Upper lobe of left lung (tissue), 6 donors: ENCODE data around the gene ACAA2. TPM values are rescaled to one million over a fixed set of nuclear protein-coding genes. Genes with fewer than 3 reads are reported as not detected.

ENCODE experiments used
- ATAC-seq, 2 donors: fragments of 200-7000 bp; cut with Tn5 transposase; one replicate each; pipeline ENCODE4 v1.9.1; 2022; ENCODE audit warnings: mild to moderate bottlenecking in 2 of 2, moderate library complexity in 2 of 2; ENCODE audit not compliant: low FRiP score in 2 of 2
- DNase-seq, 2 donors: peaks; one replicate each; pipeline ENCODE4 v3.0.0-alpha.2; 2019 to 2020
- H3K27ac ChIP-seq, 4 donors: fragments of 200-600 bp; sonication (generic); one replicate each; pipeline ENCODE4 v1.5.1; 2016 to 2019
- H3K27me3 ChIP-seq, 4 donors: fragments of 200-600 bp; sonication (generic); one replicate each; pipeline ENCODE4 v1.5.1; 2017 to 2019
- H3K36me3 ChIP-seq, 4 donors: fragments of 200-600 bp; sonication (generic); one replicate each; pipeline ENCODE4 v1.5.1; 2016 to 2019
- H3K4me1 ChIP-seq, 4 donors: fragments of 200-600 bp; sonication (generic); one replicate each; pipeline ENCODE4 v1.5.1; 2018 to 2019
- H3K4me3 ChIP-seq, 4 donors: fragments of 200-600 bp; sonication (generic); one replicate each; pipeline ENCODE4 v1.5.1; 2017 to 2019; ENCODE audit warnings: mild to moderate bottlenecking in 2 of 4, moderate library complexity in 1 of 4
- H3K9me3 ChIP-seq, 4 donors: fragments of 200-600 bp; sonication (generic); one replicate each; pipeline ENCODE4 v1.5.1; 2018 to 2019
- CTCF ChIP-seq, 6 experiments: fragments of 450-650 bp in 4 of 6; fragments of 200-600 bp in 2 of 6; sonication (generic) in 2 of 6; IDR thresholded peaks; one replicate each; pipeline ENCODE4 v1.5.1; 2016 to 2019; ENCODE audit warnings: antibody characterized with exemption in 6 of 6
- EP300 ChIP-seq, 4 donors: sonication (generic); formaldehyde crosslinking; IDR thresholded peaks; one replicate each; pipeline ENCODE4 v1.5.1; 2017; ENCODE audit warnings: antibody characterized with exemption in 4 of 4, control low read depth in 2 of 4
- POLR2A ChIP-seq, 4 donors: fragments of 450-650 bp; IDR thresholded peaks; one replicate each; pipeline ENCODE4 v1.5.1; 2016 to 2017; ENCODE audit warnings: antibody characterized with exemption in 4 of 4, mild to moderate bottlenecking in 2 of 4
- POLR2AphosphoS5 ChIP-seq, 2 donors: sonication (generic); formaldehyde crosslinking; IDR thresholded peaks; one replicate each; pipeline ENCODE4 v1.5.1; 2017; ENCODE audit warnings: antibody characterized with exemption in 2 of 2
- WGBS, 2 donors: methylation state at CpG; one replicate each; pipeline ENCODE4 v1.1.5; 2017 to 2018; 5-methylcytosine and 5-hydroxymethylcytosine counted together
- total RNA-seq, 6 donors: library from RNA; depleted of rRNA in 4 of 6; stranded (reverse); fragments of >200 nt in 4 of 6; gene quantifications; one replicate each; pipeline versions ENCODE4 v1.1.0 to v1.2.1, GENCODE V29; 2016 to 2021
- donor health status: DM: no; HTN: no; CAD: no; lungs with moderate emphysema.
- donor health status: DM: no; HTN: yes; CAD: no; lungs with severe emphysema.

The ACAA2 gene
- total RNA-seq, 6 donors from 2014 or later, result 23.7 to 93.9 (median 69.8) TPM

GRCh38 chr18:49832221-49832647 is 18.9 kb upstream of the ACAA2 start:
- Histone ChIP-seq H3K27ac (no peak overlapping the region), H3K4me1 (no peaks in the 10 kb centered on the region), H3K4me3 (no peak overlapping the region), H3K9me3 (no peaks in the 10 kb centered on the region), H3K36me3 (no peaks in the 10 kb centered on the region), H3K27me3 (no peaks in the 10 kb centered on the region)
- no peak for DNase-seq
- 85 to 86% methylated on average over 2 of the region's 2 CpGs for WGBS, 2 donors
- TF ChIP-seq EP300 (IDR thresholded peaks at IDR 0.05) (no peak), CTCF (IDR thresholded peaks at IDR 0.05) (no peak), POLR2AphosphoS5 (IDR thresholded peaks at IDR 0.05) (no peak), POLR2A (IDR thresholded peaks at IDR 0.05) (no peak)
- no peak for ATAC-seq

- Histone ChIP-seq H3K36me3 (no peaks in the 10 kb centered on the region), H3K9me3 (no peaks in the 10 kb centered on the region), H3K27ac (no peak overlapping the region), H3K4me1 (no peaks in the 10 kb centered on the region), H3K4me3 (no peak overlapping the region), H3K27me3 (no peaks in the 10 kb centered on the region)
- 93 to 100% methylated on average over 1 of the region's 1 CpG for WGBS, 2 donors
- TF ChIP-seq EP300 (IDR thresholded peaks at IDR 0.05) (no peak), CTCF (IDR thresholded peaks at IDR 0.05) (no peak), POLR2AphosphoS5 (IDR thresholded peaks at IDR 0.05) (no peak), POLR2A (IDR thresholded peaks at IDR 0.05) (no peak)
- DNase-seq (no peak), ATAC-seq (no peak)
Measured at GRCh38 chr18:49827996-49828395, 14.7 kb upstream of the ACAA2 start.

DNA sequence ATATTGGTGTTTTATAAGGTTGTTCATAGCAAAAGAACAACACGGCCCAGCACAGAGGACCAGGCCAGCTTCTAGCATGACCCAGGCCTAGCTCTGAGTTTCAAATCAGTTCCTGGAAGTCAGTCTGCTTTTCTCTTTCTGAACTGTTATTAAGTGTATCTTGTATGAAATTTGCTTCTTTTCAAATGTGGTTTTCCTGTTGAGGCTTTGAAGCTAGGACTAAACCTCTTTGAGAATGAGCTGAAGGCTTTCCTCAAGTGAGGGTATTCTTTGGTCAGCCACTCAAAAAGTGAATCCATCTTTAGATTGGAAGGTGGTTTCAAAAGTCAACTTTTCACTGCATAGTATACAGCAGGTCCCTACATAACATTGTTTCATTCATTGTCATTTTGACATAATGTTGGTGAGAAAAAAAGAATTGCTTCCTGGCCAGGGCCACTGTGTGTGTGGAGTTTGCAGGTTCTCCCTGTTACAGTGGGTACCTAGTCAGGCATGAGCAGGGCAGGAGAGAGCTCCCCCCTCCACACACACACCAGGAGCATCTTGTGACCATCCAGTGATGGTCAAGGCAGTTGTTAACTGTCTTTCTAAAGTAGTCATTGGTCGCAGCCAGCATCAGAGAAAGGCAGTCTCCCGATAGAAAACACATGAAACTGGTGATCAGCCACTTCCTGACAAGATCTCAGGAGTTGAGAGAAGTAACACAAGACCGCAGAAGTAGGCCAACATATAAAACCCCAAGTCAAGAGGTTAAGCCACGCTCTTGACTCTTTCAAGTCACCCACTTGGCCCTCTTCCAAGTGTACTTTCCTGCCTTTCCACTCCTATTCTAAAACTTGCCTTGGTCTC is 6.7 kb upstream of the ACAA2 start:
- 49 to 59% methylated on average over 5 of the region's 5 CpGs for WGBS, 2 donors
- peak in 1 of 2 donors; percentile 60 for DNase-seq
- no peaks in the 10 kb centered on the region for H3K9me3 ChIP-seq
- H3K27me3 ChIP-seq, result no peaks in the 10 kb centered on the region
- no peak overlapping the region for H3K27ac ChIP-seq
- peaks cover 0 to 9% (median 8%) of the 10 kb centered on the region in 4 donors for H3K4me1 ChIP-seq
- no peak for ATAC-seq
- TF ChIP-seq CTCF (IDR thresholded peaks at IDR 0.05), result no peak
- no peak for TF ChIP-seq POLR2A (IDR thresholded peaks at IDR 0.05)
- no peak for TF ChIP-seq POLR2AphosphoS5 (IDR thresholded peaks at IDR 0.05)
- TF ChIP-seq EP300 (IDR thresholded peaks at IDR 0.05), result no peak
- H3K4me3 ChIP-seq, result no peak overlapping the region
- no peaks in the 10 kb centered on the region for H3K36me3 ChIP-seq

GRCh38 chr18:49819071-49819662 is 5.8 kb upstream of the ACAA2 start:
- Histone ChIP-seq H3K27me3 (no peaks in the 10 kb centered on the region), H3K27ac (no peak overlapping the region), H3K9me3 (no peaks in the 10 kb centered on the region), H3K4me1 (peaks cover 0 to 15% (median 13%) of the 10 kb centered on the region in 4 donors), H3K4me3 (no peak overlapping the region), H3K36me3 (no peaks in the 10 kb centered on the region)
- ATAC-seq (no peak), DNase-seq (no peak)
- TF ChIP-seq EP300 (IDR thresholded peaks at IDR 0.05) (no peak), POLR2AphosphoS5 (IDR thresholded peaks at IDR 0.05) (no peak), POLR2A (IDR thresholded peaks at IDR 0.05) (no peak), CTCF (IDR thresholded peaks at IDR 0.05) (no peak)
- WGBS, 2 donors, result 80 to 96% methylated on average over 5 of the region's 5 CpGs
